Muscle of leg (tissue), 11 donors: Measurements from ENCODE around the gene AFF4. TPM values are rescaled to one million over a fixed set of nuclear protein-coding genes. Genes with fewer than 3 reads are reported as not detected.

Experiments
- DNase-seq: peaks from one replicate; pipeline ENCODE4 v3.0.0; 2013
- H3K27ac ChIP-seq: one replicate; pipeline ENCODE4 v1.5.1; 2013; ENCODE audit warnings: mild to moderate bottlenecking, low read length, control low read depth
- H3K27me3 ChIP-seq: one replicate; pipeline ENCODE4 v1.6.1; 2013; ENCODE audit warnings: low read length; ENCODE audit not compliant: control insufficient read depth, insufficient read depth
- H3K36me3 ChIP-seq: one replicate; pipeline ENCODE4 v1.6.1; 2013; ENCODE audit warnings: low read length; ENCODE audit not compliant: control insufficient read depth, insufficient read depth
- H3K4me1 ChIP-seq: one replicate; pipeline ENCODE4 v1.6.1; 2013; ENCODE audit warnings: low read length; ENCODE audit not compliant: control insufficient read depth, insufficient read depth
- H3K4me3 ChIP-seq: one replicate; pipeline ENCODE4 v1.5.1; 2013; ENCODE audit warnings: low read length, control low read depth
- H3K9me3 ChIP-seq: replicated peaks from 2 replicates; pipeline ENCODE4 v1.6.1; 2013; ENCODE audit warnings: low read depth, low read length; ENCODE audit not compliant: control insufficient read depth
- WGBS: methylation state at CpG from one replicate; pipeline ENCODE4 v1.1.5; 2013; ENCODE audit warnings: missing lambda C conversion rate; ENCODE audit not compliant: insufficient coverage; 5-methylcytosine and 5-hydroxymethylcytosine counted together
- polyA plus RNA-seq, 8 donors: library from polyadenylated mRNA; unstranded; fragments of 120-200 nt; gene quantifications; one replicate each; pipeline versions ENCODE4 v1.2.1 to v1.2.3, GENCODE V29; 2013; ENCODE audit warnings: inconsistent platforms in 1 of 8, low replicate concordance in 1 of 8; ENCODE audit not compliant: insufficient read length in 8 of 8, insufficient read depth in 1 of 8
- total RNA-seq: library from RNA; stranded (reverse); fragments of 120-200 nt; gene quantifications from one replicate; pipeline ENCODE4 v1.2.4, GENCODE V29; 2013

AFF4 gene
- total and polyA plus RNA-seq, 9 donors = 25.5 to 51.8 (median 38.7) TPM

DNA sequence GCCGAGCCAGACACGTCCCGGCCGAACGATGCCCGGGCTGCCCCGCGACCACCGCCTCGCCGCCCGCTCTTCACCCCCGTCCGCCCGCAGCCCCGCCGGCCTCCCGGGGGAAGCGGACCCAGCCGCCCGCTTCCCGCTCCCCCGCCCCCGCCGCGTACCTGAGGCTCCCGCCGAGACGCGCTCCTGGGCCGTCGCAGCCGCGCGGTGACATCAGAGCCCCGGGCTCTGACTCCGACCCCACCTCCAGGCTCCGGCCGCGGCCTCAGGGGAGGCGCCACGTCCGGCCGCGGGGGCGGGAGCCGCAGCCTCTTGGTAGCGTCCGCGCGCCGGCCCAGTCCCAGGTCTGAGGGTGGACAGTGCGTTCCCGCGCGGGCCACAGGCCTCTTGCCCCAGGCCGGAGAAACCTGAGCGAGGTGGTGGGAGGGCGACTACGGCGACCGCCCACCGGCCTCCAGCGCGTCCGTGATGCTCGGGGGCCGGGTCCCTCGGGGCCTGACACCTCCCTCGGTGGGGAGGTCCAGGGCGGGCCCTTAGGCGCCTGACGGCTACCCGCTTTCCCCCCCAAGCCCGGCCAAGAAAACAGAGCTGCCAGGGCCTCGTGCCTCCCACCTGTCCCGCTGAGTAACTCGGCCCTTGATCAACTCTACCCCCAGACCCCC is 132.9 kb downstream of the AFF4 start, which contains the start of gene SHROOM1:
Gene SHROOM1, minus strand, starts transcription at position 212 of the 659 bp plus-strand sequence. CDS start 4,507 bp downstream, outside the sequence.
- WGBS = 2% methylated on average over 78 of the region's 78 CpGs
- peaks cover 23% of the 10 kb centered on the region for H3K4me1 ChIP-seq
- H3K27me3 ChIP-seq = peaks cover 49% of the 10 kb centered on the region
- peak; percentile 65 for DNase-seq
- no peaks in the 10 kb centered on the region for H3K9me3 ChIP-seq
- peak within 1 kb of the TSS; percentile 48 for H3K4me3 ChIP-seq
- H3K27ac ChIP-seq = no peak within 1 kb of the TSS
- no peaks in the 10 kb centered on the region for H3K36me3 ChIP-seq

DNA sequence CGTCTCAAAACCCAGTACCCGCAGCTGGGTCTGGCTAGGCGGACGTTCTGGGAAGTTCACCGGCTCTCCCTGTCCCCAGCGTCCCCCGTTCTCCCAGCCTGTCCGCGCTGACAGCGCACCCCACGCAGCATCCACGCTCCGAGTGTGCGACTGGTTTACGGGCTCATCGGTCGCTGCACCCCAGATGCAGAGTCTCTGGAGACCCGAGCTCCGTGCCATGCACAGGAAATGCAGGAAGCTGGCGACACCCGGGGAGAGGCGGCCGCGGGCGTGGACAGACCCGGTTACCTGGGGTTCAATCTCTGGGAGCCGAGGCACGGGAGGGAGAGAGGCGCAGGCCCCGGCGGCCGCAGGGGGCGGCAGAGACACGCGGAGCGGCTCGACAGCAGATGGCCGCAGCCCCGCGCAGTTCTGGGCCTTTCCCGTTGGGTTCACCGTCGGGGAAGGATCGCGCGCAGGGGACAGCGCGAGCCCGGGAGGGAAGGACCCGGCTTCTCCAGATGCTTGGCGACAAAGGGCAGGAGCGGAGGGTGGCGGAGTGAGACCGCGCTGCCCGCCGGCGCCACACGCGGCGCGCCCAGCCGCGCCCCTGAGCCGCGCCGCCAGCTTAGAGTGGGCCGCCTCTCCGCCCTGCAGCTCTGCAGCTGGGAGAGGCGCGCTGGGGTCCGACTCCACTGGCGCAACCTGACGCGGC is 133.5 kb downstream of the AFF4 start:
- 3% methylated on average over 75 of the region's 75 CpGs for WGBS
- Histone ChIP-seq H3K27me3 (peaks cover 54% of the 10 kb centered on the region), H3K4me3 (peak overlapping the region; percentile 48), H3K27ac (no peak overlapping the region), H3K36me3 (no peaks in the 10 kb centered on the region), H3K4me1 (peaks cover 25% of the 10 kb centered on the region), H3K9me3 (no peaks in the 10 kb centered on the region)
- peak; percentile 82 for DNase-seq

DNA sequence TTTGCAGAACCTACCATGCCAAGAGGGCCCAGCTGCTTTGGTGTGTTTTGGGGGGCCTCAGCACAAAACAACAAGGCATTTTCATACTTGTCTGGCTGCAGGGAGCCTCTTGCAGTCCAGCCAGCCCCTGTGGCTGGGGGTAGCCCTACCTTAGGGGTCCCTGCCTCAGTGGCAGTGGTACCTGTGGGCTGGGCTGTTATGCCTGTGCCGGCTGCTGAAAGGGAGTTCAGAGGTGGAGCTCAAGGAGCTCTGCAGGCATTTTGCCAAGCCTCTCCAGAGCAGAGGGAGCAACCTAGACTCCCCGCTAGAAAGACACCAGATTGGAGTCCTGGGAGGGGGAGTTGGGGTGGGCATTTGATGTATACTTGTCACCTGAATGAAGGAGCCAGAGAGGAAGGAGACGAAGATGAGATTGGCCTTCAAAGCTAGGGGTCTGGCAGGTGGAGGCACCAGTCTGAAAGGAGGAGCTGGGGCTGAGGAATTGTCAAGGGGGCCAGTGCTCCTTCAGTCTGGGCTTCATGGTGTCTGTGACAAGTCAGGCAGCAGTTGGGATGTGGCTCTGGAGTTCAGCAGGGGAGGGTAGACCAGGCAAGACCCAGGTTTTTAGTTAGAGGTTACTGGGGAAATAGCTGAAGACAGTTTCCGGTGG is 134.5 kb downstream of the AFF4 start:
- no peak for DNase-seq
- no peaks in the 10 kb centered on the region for H3K36me3 ChIP-seq
- WGBS = 84% methylated on average over 3 of the region's 4 CpGs
- H3K27ac ChIP-seq = no peak overlapping the region
- no peak overlapping the region for H3K4me3 ChIP-seq
- peaks cover 25% of the 10 kb centered on the region for H3K4me1 ChIP-seq
- H3K27me3 ChIP-seq = peaks cover 63% of the 10 kb centered on the region
- H3K9me3 ChIP-seq = no peaks in the 10 kb centered on the region

DNA sequence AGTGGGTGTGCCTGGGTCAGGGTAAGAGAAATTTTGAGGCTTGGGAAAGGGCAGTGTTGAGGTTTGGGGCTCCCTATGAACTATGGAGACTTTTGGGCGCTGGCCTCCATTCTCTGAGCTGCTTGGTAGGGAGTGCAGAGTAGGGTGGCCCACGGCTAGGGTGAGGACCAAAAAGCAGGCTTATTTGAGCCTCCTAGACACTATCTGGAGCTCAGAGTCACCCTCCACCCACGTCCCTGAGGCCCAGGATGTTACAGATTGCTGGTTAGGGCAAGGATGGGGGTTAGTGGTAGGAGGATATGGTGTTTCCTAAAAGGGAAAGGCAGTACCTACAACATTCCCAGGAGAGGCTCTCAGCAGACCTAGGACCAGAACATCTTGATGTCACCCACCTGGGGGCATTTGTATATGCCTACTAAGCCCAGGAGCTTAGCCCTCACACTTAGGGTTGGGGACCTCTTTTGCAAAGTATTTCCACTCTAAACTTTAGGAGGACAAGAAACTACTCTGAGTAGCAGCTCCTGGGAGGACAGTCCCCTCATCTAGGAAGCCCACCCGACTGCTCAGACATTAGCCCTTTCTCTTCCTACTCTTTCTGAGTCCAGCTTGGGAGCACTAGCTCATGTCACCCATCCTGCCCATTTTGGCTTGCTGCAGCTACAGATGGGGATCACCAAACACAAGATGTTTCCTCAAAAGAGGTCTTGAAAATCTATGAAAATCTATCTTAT is 135.3 kb downstream of the AFF4 start:
- Histone ChIP-seq H3K36me3 (no peaks in the 10 kb centered on the region), H3K27ac (no peak overlapping the region), H3K4me3 (no peak overlapping the region), H3K9me3 (no peaks in the 10 kb centered on the region), H3K4me1 (peaks cover 31% of the 10 kb centered on the region), H3K27me3 (peaks cover 67% of the 10 kb centered on the region)
- 100% methylated on average over 1 of the region's 4 CpGs for WGBS
- DNase-seq = no peak

DNA sequence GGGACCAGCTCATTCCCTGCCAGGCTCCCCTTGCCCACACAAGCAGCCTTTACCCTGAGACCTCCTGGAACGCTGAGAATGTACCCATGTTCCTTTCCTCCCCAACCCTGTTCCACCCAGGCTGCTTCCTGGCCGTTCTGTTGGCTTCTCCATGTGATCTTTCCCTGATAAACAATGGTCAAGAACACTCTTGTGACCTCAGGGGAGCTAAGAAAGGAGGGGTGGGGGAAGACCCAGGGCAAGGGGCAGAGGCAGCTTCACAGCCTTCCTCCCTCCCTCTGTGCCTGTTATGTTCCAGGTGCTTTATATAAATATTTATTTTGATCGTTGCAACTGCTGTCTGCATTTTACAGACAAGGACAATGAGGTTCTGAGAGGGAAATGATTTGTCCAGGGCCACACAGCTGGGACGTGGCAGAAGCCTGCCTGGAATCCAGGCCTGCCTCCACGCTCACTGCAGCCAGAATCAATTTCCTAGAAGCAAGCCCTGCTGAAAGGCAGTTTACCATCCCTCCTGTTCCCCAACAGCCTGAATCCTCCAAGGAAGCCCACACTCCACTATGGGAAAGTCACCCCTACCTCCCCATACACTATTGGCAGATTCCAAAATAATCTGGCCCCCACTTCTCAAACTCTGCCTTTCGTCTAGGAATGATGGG is 136.9 kb downstream of the AFF4 start:
- H3K36me3 ChIP-seq = no peaks in the 10 kb centered on the region
- no peaks in the 10 kb centered on the region for H3K9me3 ChIP-seq
- peaks cover 72% of the 10 kb centered on the region for H3K27me3 ChIP-seq
- 80% methylated on average over 4 of the region's 6 CpGs for WGBS
- peaks cover 38% of the 10 kb centered on the region for H3K4me1 ChIP-seq
- DNase-seq = no peak
- no peak overlapping the region for H3K27ac ChIP-seq
- H3K4me3 ChIP-seq = no peak overlapping the region

DNA sequence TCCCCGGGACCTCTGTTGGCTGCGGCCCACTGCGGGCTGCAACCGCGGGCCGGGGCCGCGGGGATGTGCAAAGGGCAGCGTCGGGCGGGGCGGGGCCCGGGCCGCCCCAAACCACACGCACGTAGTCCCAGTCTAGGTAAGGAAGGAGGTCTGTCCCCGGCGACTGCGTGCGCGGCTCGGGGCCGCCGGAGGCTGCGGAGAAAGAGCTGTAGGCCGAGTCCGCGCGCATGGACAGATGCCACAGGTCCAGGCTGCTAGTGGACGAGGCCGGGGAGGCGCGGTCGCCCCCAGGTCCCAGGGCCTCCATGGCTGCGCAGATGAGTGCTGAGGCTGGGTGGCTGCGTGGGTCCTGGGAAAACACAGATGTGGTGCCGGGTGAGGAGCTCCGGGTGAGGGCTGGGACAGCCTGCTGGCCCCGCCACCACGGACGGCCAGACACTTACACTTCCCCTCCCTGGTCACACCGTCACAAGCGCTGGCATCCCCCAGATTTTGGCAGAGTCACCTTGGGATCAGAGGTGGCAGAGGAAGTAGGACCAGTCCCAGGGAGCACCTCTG is 137.5 kb downstream of the AFF4 start:
- Histone ChIP-seq H3K27me3 (peaks cover 69% of the 10 kb centered on the region), H3K4me1 (peaks cover 36% of the 10 kb centered on the region), H3K27ac (no peak overlapping the region), H3K4me3 (no peak overlapping the region), H3K36me3 (no peaks in the 10 kb centered on the region), H3K9me3 (no peaks in the 10 kb centered on the region)
- WGBS = 23% methylated on average over 37 of the region's 43 CpGs
- no peak for DNase-seq

Other genes with a start within 250 kb of the AFF4 start
- 6.0 TPM for gene KIF3A, start 226.1 kb downstream of the AFF4 start, total RNA-seq
- 10 to 100 TPM in 1 of 8 donors, 1 to 10 TPM in 7; 4.2 to 10.3 (median 7.0) TPM for gene KIF3A, start 226.1 kb downstream of the AFF4 start, polyA plus RNA-seq
- not detected for gene CCNI2, start 216.2 kb downstream of the AFF4 start, total RNA-seq
- gene CCNI2, start 216.2 kb downstream of the AFF4 start, polyA plus RNA-seq = 1 to 10 TPM in 3 of 8 donors, under 1 TPM in 5; 0.24 to 2.3 (median 0.83) TPM
- gene SEPTIN8, start 186.4 kb downstream of the AFF4 start, total RNA-seq = 39.2 TPM
- 10 to 100 TPM; 34.6 to 56.1 (median 42.1) TPM for gene SEPTIN8, start 186.4 kb downstream of the AFF4 start, polyA plus RNA-seq
- 0.04 TPM for gene SOWAHA, start 150.3 kb downstream of the AFF4 start, total RNA-seq
- 1 to 10 TPM in 1 of 8 donors, under 1 TPM in 6, not detected in 1; 0.05 to 2.5 (median 0.13) TPM for gene SOWAHA, start 150.3 kb downstream of the AFF4 start, polyA plus RNA-seq
- 2.4 TPM for gene SHROOM1, start 133.0 kb downstream of the AFF4 start, total RNA-seq
- gene SHROOM1, start 133.0 kb downstream of the AFF4 start, polyA plus RNA-seq = 1 to 10 TPM; 1.6 to 3.2 (median 2.5) TPM
- gene GDF9, start 97.2 kb downstream of the AFF4 start, total RNA-seq = 0.40 TPM
- 1 to 10 TPM in 1 of 8 donors, under 1 TPM in 7; 0.39 to 1.0 (median 0.62) TPM for gene GDF9, start 97.2 kb downstream of the AFF4 start, polyA plus RNA-seq
- gene UQCRQ, start 97.0 kb downstream of the AFF4 start, total RNA-seq = 447 TPM
- 100 to 1,000 TPM; 154 to 236 (median 187) TPM for gene UQCRQ, start 97.0 kb downstream of the AFF4 start, polyA plus RNA-seq
- gene LEAP2, start 90.0 kb downstream of the AFF4 start, total RNA-seq = 1.4 TPM
- 1 to 10 TPM in 7 of 8 donors, under 1 TPM in 1; 0.74 to 3.2 (median 1.5) TPM for gene LEAP2, start 90.0 kb downstream of the AFF4 start, polyA plus RNA-seq
- gene ZCCHC10, start 62.9 kb upstream of the AFF4 start, total RNA-seq = 11.6 TPM
- gene ZCCHC10, start 62.9 kb upstream of the AFF4 start, polyA plus RNA-seq = 10 to 100 TPM; 17.6 to 28.0 (median 23.0) TPM
- gene HSPA4, start 88.4 kb upstream of the AFF4 start, total RNA-seq = 59.8 TPM
- gene HSPA4, start 88.4 kb upstream of the AFF4 start, polyA plus RNA-seq = 10 to 100 TPM; 55.7 to 83.9 (median 74.0) TPM